ENCODE data around the gene SLC39A9.
A peak's percentile ranks its signal among the peaks of the same experiment; 100 is the strongest.
"Not testable (repeated sequence)": the region's sequence is repeated elsewhere in the genome, so short reads cannot be mapped to it uniquely, and the experiment has no call there.

The SLC39A9 gene

GRCh38 chr14:69370061-69370460 is 28.4 kb upstream of the SLC39A9 start:
- DNase-seq: no peak

DNA sequence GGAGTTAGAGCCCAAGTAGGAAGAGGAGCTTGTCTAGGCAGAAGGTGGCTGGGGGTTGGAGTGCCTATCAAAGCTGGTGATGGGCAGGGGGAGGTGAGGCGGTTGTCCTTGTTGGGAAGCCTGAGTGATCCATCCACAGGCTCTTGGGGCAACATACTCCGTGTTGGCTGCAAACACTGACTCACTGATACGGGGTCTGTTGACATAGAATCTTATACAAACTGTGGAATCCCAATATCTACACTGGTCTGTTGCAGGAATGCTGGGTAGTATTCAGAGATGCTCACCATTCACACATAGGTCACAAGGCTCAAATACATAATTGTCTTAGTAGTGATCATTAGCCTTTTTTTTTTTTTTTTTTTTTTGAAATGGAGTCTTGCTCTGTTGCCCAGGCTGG is 26.3 kb upstream of the SLC39A9 start:
- no peak for DNase-seq

GRCh38 chr14:69373104-69373503 is 25.4 kb upstream of the SLC39A9 start:
- peak; percentile 96 for DNase-seq

DNA sequence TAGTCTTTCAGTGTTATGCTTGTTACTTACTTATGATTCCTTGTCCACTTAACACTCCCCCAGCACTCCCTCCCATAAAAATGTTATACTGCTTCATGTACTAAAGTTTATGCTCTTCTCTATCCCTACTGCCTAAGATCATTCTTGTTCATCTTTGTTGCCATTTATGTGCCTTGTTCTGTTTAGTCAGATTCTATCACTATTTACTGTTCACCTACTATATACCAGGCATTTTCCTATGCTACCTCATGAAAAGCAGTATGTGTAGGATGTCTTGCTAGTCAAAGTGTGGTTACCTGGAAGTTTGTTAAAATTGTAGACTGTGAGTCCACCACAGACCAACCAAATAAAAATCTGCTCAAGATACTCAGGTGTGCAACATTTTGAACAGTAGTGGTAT is 24.3 kb upstream of the SLC39A9 start:
- peak; percentile 39 for DNase-seq

GRCh38 chr14:69375182-69375581 is 23.3 kb upstream of the SLC39A9 start:
- no peak for DNase-seq

GRCh38 chr14:69375722-69376121 is 22.8 kb upstream of the SLC39A9 start:
- no peak for DNase-seq

DNA sequence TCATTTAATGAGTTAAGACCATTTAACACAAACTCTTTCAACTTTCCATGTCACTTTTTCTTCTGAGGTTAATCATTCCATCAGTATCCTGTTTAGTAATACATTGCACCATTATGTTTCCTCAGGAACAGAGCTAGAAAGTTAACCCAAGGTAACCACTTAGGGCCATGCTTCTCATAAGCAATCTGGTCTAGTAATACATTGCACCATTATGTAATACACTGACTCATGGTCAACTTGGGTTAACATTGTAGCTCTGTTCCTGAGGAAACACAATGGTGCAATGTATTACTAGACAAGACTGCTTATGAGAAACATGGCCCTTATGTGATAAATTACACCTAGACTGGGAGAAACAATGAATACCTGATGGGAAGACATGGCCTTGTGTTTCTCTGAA is 22.1 kb upstream of the SLC39A9 start:
- no peak for DNase-seq

DNA sequence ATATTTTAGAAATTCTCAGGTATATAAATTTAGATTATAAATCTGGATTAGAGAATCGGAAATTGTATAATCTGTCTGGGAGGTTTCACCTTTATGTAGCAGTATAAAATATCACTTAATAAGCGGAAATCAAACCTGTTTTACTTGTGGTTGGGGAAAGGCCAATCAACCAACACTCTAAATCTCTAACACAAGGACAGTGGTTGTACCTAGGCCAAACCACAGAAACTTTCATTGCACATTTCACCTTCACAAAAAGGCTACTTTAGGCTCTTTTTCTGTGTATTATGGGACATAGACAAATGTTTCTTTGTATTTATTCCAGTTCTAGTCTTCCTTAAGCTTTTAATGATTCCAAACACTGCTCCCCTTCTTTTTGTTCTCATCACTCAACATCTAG is 20.2 kb upstream of the SLC39A9 start:
- peak; percentile 77 for DNase-seq

DNA sequence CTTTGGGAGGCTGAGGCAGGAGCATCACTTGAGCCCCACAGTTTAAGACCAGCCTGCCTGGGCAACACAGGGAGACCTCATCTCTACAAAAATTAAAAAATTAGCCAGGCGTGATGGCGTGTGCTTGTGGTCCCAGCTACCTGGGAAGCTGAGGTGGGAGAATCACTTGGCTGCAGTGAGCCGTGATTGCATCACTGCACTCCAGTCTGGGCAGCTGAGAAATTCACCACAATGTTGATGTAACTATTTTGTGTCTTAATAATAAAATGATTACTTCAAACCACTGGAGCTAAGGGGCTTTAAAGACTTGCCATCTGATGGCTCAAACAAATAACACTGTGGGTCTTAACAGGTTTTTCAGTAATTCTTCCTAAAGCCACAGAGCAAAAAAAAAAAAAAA is 11.2 kb upstream of the SLC39A9 start:
- DNase-seq: peak; percentile 65

- not testable (repeated sequence) for DNase-seq
These were observed 7.1 kb upstream of the SLC39A9 start for GRCh38 chr14:69391400-69391799.

- DNase-seq: no peak
These were observed 6.0 kb upstream of the SLC39A9 start for GRCh38 chr14:69392481-69392880.

DNA sequence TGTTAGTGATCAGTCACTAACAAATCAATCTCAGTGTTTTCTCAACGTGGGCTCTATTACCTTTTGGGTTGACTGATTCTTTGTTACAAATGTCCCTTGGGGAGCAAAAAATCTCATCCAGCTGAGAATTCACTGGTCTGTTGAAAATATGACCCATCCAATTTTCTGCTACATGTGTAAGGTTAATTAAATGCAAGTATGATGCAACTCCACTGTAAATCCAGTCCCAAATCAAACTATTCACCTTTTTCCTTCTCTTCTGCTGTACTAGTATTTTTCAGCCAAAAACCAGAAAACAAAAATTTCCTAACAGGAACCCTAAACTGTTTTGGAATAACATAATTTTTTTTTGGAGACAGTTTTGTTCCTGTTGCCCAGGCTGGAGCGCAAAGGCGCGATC is 2.6 kb upstream of the SLC39A9 start:
- no peak for DNase-seq

DNA sequence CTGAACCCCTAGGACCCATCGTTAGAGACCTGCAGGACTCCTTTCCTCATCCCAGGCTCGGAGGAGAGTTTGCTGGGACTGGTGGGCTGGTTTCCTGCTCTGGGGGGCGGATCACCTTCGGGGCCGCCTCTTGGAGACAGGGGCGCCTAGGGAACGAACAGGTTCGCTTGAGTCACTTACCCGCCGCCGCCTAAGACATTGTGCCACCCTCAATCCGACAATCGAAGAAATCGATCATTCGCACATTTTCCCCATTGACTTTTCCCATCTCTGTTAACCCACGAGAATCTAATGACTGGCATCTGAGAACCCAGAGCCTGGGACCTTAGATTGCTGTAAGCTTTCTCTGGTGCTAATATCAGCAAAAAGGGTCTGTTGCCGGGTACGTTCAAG is 322 bp downstream of the SLC39A9 start:
- peak; percentile 87 for DNase-seq

DNA sequence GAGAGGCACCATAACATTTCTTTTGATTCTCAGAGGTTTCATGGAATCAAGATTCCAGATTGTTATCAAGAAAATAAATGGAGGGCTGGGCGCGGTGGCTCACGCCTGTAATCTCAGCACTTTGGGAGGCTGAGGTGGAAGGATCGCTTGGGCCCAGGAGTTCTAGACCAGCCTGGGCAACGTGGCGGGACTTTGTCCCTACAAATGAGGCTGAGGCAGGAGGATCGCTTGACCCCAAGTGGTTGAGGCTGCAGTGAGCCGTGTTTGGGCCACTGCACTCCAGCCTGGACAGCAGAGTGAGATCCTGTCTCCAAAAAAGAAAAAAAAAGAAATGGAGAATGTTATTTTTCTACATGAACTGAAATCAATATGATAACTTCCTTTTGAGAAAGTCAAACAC is 1.3 kb downstream of the SLC39A9 start:
- no peak for DNase-seq

DNA sequence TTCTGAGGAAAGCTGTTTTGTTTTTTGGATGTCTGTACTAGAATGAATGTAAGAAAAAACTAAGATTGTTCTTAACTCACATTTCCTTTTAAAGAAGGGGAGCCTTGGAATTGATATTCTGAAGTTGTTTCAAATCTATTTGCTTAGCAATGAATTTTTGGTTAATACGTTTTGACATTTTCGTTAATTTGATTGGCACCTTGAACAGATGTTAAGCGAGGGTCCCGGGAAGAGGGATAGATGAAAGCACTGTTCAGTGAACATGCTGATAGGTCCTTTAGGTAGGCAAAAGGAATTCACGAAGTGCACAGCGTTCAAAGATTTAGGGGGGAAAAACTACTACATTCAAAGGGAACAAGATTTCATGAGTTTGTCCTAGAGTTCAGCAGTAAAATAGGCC is 1.7 kb downstream of the SLC39A9 start:
- no peak for DNase-seq

- no peak for DNase-seq
These were observed 3.3 kb downstream of the SLC39A9 start for GRCh38 chr14:69401841-69402240.

DNA sequence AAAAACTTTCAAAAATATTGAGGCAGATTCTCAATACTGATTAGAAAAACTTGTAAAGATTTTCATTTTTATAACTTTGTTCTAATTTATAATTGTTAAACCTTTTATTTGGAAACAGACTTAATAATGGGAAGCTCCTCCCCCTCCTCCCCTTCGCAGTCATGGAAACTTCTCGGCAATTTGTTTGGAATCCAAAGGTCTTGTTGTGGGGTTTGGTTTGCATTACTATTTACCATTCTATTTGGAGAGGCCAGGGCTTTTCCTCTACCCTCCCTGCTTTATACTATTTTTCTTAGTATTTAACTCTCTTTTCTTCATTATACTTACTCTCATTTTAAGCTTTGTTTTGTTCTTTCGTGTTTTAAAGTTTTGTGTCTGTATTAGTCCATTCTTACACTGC is 6.0 kb downstream of the SLC39A9 start:
- DNase-seq: no peak

DNA sequence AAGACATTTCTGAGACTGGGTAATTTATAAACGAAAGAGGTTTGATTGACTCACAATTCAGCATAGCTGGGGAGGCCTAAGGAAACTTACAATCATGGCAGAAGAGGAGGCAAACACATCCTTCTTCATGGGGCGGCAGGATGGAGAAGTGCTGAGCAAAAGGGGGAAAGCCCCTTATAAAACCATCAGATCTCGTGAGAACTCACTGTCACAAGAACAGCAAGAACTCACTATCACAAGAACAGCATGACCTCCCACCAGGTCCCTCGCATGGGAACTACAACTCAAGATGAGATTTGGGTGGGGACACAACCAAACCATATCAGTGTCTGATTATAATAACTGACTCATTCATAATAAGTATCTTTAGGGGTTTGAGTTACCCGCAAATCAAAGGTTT is 6.4 kb downstream of the SLC39A9 start:
- no peak for DNase-seq

- no peak for DNase-seq
These were observed 7.3 kb downstream of the SLC39A9 start for GRCh38 chr14:69405762-69406161.

DNA sequence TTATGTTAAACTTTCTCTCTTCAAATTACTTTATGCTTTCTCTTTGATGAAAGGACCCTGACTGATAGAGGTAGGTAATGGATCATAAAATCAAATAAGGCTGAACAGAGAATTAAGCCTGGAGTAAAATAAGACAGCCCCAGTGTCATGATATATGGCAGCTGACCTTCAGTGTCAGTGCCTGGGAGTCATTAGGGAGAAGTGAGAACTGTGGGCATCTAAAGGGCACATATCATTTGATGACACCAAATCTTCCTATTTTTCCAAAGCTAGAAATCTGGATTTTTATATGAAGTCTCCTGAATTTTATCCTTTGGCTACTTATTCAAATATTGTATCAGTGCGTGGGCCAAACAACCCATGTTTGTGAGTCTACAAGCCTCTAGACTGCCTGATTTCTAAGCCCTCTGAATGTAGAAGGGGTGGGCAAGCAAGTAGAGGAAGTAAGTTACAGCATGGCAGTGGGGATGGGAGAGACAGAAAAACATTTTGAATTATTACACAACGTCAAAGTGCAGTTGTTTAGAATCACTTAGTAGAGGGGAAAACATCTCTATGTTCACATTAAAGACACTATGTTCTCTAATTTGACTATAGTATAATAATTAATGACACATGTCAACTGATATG is 10.0 kb downstream of the SLC39A9 start:
- DNase-seq: no peak

- DNase-seq: no peak
These were observed 15.0 kb downstream of the SLC39A9 start for GRCh38 chr14:69413483-69413882.

DNA sequence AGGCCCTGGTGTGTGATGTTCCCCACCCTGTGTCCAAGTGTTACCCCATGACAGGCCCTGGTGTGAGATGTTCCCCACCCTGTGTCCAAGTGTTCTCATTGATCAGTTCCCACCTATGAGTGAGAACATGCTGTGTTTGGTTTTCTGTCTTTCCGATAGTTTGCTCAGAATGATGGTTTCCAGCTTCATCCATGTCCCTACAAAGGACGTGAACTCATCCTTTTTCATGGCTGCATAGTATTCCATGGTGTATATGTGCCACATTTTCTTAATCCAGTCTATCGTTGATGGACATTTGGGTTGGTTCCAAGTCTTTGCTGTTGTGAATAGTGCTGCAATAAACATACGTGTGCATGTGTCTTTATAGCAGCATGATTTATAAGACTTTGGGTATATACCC is 17.6 kb downstream of the SLC39A9 start:
- DNase-seq: not testable (repeated sequence)

DNA sequence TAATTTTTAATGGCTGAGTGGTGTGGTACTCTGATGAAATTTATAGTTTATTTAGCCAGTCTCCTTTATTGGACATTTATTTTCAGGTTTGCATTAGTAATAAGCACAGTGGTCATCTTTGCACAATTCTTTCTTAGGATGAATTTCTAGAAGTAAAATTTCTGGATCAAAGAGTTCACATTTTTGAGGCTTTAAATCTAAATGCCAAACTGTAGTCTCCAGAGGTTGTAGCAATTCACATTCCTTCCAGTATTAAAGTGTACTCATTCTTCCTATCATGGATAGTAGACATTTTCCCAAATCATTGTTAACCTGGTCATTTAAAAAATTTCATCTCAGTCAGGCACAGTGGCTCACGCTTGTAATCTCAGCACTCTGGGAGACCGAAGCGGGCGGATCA is 24.8 kb downstream of the SLC39A9 start:
- DNase-seq: no peak

DNA sequence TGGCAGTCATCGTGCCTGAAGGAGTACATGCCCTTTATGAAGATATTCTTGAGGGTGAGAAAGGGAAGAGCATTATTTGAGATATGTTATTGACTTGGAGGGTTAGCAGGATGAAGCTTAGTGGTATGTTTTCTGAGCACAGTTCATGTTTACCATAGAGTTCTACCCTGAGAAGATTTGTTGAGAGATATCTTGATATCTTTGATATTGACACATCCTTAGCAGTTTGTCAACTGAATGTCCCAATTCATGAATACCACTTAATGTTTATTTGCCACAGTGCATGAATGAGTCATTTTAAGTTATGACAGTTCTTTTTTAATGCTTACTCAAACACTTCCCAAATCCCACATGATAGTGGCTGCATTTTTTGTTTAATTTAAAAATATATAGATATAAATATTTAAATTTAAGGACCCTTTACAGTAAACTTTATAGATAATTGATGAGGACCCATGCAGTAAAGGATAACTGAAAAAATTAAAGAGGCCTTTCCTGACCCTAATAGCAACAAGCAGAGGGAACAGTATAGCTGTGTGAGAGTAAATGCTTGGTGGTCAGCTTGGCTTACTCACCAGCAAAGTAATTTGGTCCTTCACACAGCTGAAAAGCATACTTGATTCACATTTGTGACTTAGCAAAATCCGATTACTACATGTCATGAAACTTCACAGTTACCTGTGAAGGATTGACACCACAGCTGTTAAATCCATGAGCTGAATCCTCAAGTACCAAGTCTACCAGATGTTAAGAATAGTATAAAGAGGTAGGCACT is 25.8 kb downstream of the SLC39A9 start:
- no peak for DNase-seq

GRCh38 chr14:69427596-69427995 is 29.1 kb downstream of the SLC39A9 start:
- DNase-seq: no peak
